B cell (primary cell): ENCODE measurements around the gene GPT2. TPM values are rescaled to one million over a fixed set of nuclear protein-coding genes. Genes with fewer than 3 reads are reported as not detected.

ENCODE experiments used
- ATAC-seq: fragments of 200-7000 bp; cut with Tn5 transposase; one replicate; pipeline ENCODE4 v1.10.0; 2021; ENCODE audit warnings: low read depth, mild to moderate bottlenecking, moderate number of reproducible peaks, moderate library complexity
- CTCF ChIA-PET: fragments of 350-600 bp; sonication (Branson Sonifier 250); formaldehyde crosslinking; loops from one replicate; lab custom pipeline; 2021; ENCODE audit warnings: antibody characterized with exemption, inconsistent platforms; lab: Charles Lee
- POLR2A ChIA-PET: fragments of 350-600 bp; sonication (Branson Sonifier 250); formaldehyde crosslinking; loops from one replicate; lab custom pipeline; 2021; ENCODE audit warnings: antibody characterized with exemption; lab: Charles Lee
- DNase-seq: peaks from one replicate; pipeline ENCODE4 v3.0.0; 2013
- H2AFZ ChIP-seq: 2 replicates; pipeline ENCODE4 v1.6.1; 2012; ENCODE audit warnings: mild to moderate bottlenecking, low read depth, low read length; ENCODE audit not compliant: insufficient read depth, poor library complexity, severe bottlenecking
- H3K27ac ChIP-seq, 2 donors: 1 replicate in 1 of 2; 2 replicates in 1 of 2; pipeline ENCODE4 v1.5.1; 2012 to 2013; ENCODE audit warnings: low read length in 2 of 2, mild to moderate bottlenecking in 2 of 2, moderate library complexity in 1 of 2
- H3K27me3 ChIP-seq, 4 experiments: fragments of 200-600 bp in 1 of 4; sonication (generic) in 1 of 4; replicated peaks in 1 of 4; 1 replicate in 2 of 4; 2 replicates in 2 of 4; pipeline versions ENCODE4 v1.6.1 to v1.7.0; 2013 to 2016; ENCODE audit warnings: low read length in 3 of 4, mild to moderate bottlenecking in 2 of 4, mixed read lengths in 1 of 4, moderate library complexity in 1 of 4; ENCODE audit not compliant: insufficient read depth in 4 of 4, control insufficient read depth in 3 of 4; ENCODE audit errors: control extremely low read depth in 1 of 4
- H3K36me3 ChIP-seq, 2 experiments: replicated peaks in 1 of 2; 1 replicate in 1 of 2; 2 replicates in 1 of 2; pipeline versions ENCODE4 v1.6.1 to v1.7.1; 2013; ENCODE audit warnings: low read length in 1 of 2; ENCODE audit not compliant: insufficient read depth in 2 of 2, control insufficient read depth in 1 of 2; ENCODE audit errors: control extremely low read depth in 1 of 2, extremely low read depth in 1 of 2
- H3K4me1 ChIP-seq, 2 donors: fragments of 200-600 bp in 1 of 2; sonication (generic) in 1 of 2; 1 replicate in 1 of 2; 2 replicates in 1 of 2; pipeline versions ENCODE4 v1.5.1 to v1.6.1; 2013 to 2017; ENCODE audit warnings: low read length in 2 of 2; ENCODE audit not compliant: control insufficient read depth in 2 of 2, insufficient read depth in 2 of 2
- H3K4me2 ChIP-seq: replicated peaks from 2 replicates; pipeline ENCODE3; 2012; ENCODE audit warnings: mild to moderate bottlenecking, low read depth, low read length; ENCODE audit not compliant: poor library complexity, severe bottlenecking
- H3K4me3 ChIP-seq, 5 experiments: fragments of 200-600 bp in 1 of 5; sonication (generic) in 1 of 5; 1 replicate in 3 of 5; 2 replicates in 2 of 5; pipeline versions ENCODE4 v1.5.1 to v1.7.0; 2011 to 2016; ENCODE audit warnings: low read length in 4 of 5, mild to moderate bottlenecking in 4 of 5, low read depth in 2 of 5, control low read depth in 1 of 5, moderate library complexity in 1 of 5; ENCODE audit not compliant: insufficient read depth in 1 of 5; ENCODE audit errors: control extremely low read depth in 1 of 5, extremely low read depth in 1 of 5
- H3K79me2 ChIP-seq: fragments of 200-600 bp; sonication (generic); one replicate; pipeline ENCODE4 v1.6.0; 2016; ENCODE audit warnings: low read length; ENCODE audit not compliant: control insufficient read depth, insufficient read depth
- H3K9ac ChIP-seq: fragments of 200-600 bp; sonication (generic); 2 replicates; pipeline ENCODE4 v1.6.1; 2017; ENCODE audit warnings: mild to moderate bottlenecking, low read length, moderate library complexity
- H3K9me3 ChIP-seq, 3 donors: one replicate each; pipeline versions ENCODE4 v1.6.1 to v1.7.1; 2013; ENCODE audit warnings: low read length in 2 of 3; ENCODE audit not compliant: control insufficient read depth in 2 of 3, insufficient read depth in 1 of 3; ENCODE audit errors: control extremely low read depth in 1 of 3
- H4K20me1 ChIP-seq: 2 replicates; pipeline ENCODE4 v1.6.0; 2012; ENCODE audit warnings: mild to moderate bottlenecking, low read length; ENCODE audit not compliant: insufficient read depth, control insufficient read depth, poor library complexity, severe bottlenecking
- H3K27ac Mint-ChIP-seq: one replicate; pipeline ENCODE4 v1.8.0; 2021; ENCODE audit warnings: mixed read lengths
- H3K27me3 Mint-ChIP-seq: one replicate; pipeline ENCODE4 v1.8.0; 2021; ENCODE audit warnings: mixed read lengths
- H3K4me1 Mint-ChIP-seq: one replicate; pipeline ENCODE4 v1.8.0; 2021; ENCODE audit warnings: mixed read lengths
- H3K4me3 Mint-ChIP-seq: one replicate; pipeline ENCODE4 v1.8.0; 2021; ENCODE audit warnings: mixed read lengths
- H3K9me3 Mint-ChIP-seq: one replicate; pipeline ENCODE4 v1.8.0; 2022; ENCODE audit warnings: mixed read lengths; ENCODE audit not compliant: insufficient read depth
- CTCF ChIP-seq: fragments of 200-600 bp; IDR thresholded peaks from one replicate; pipeline ENCODE4 v1.8.0; 2022; ENCODE audit warnings: antibody characterized with exemption, mild to moderate bottlenecking
- EZH2 ChIP-seq: IDR thresholded peaks from 2 replicates; pipeline ENCODE4 v1.6.1; 2012; ENCODE audit warnings: borderline replicate concordance, low read depth, mild to moderate bottlenecking, moderate library complexity, low read length; ENCODE audit not compliant: insufficient read depth, poor library complexity, severe bottlenecking
- WGBS: methylation state at CpG from one replicate; pipeline ENCODE4 v1.1.5; 2013; ENCODE audit warnings: missing lambda C conversion rate; ENCODE audit not compliant: insufficient coverage; 5-methylcytosine and 5-hydroxymethylcytosine counted together
- intact Hi-C: fragments of 100-400 bp; cut with micrococcal nuclease; formaldehyde crosslinking; loops from one replicate; pipeline ENCODE4 v1.10.0; 2022
- polyA plus RNA-seq: library from polyadenylated mRNA; depleted of rRNA; stranded (reverse); fragments of >200 nt; gene quantifications from 2 replicates; pipeline ENCODE4 v1.2.3, GENCODE V29; 2012
- total RNA-seq, 2 donors: library from RNA; stranded (reverse); fragments of 120-200 nt in 1 of 2; gene quantifications; 1 replicate in 1 of 2; 2 replicates in 1 of 2; pipeline versions ENCODE4 v1.2.3 to v1.2.4, GENCODE V29; 2013 to 2022

Gene GPT2
- total and polyA plus RNA-seq, 2 donors (not counting 1 experiment from before 2014, with no cell fraction given) = 6.8 to 9.9 TPM

- ATAC-seq = no peak
- Mint-ChIP-seq H3K27ac (peak overlapping the region; percentile 10), H3K4me3 (no peak overlapping the region), H3K4me1 (peaks cover 21% of the 10 kb centered on the region), H3K9me3 (no peaks in the 10 kb centered on the region), H3K27me3 (no peaks in the 10 kb centered on the region)
- Histone ChIP-seq H3K9ac (no peak overlapping the region), H3K27me3 (peaks cover 0 to 5% (median 0%) of the 10 kb centered on the region in 4 experiments), H3K4me2 (no peak overlapping the region), H3K9me3 (no peaks in the 10 kb centered on the region), H3K36me3 (no peaks in the 10 kb centered on the region), H3K4me1 (peaks cover 9 to 15% of the 10 kb centered on the region in 2 donors), H4K20me1 (no peaks in the 10 kb centered on the region), H3K4me3 (no peak overlapping the region), H3K27ac (no peak overlapping the region), H2AFZ (no peak overlapping the region), H3K79me2 (no peaks in the 10 kb centered on the region)
- 97% methylated on average over 14 of the region's 16 CpGs for WGBS
- no peak for DNase-seq
- POLR2A ChIA-PET = no interaction called here
- CTCF ChIA-PET = interaction anchor here (1.0 to 3.4 kb wide), 5 partner anchors 12 to 33 kb away, joined by 3 to 20 read pairs (median 6); no protein-coding TSS in a partner anchor
- intact Hi-C loops = no loop called here
- TF ChIP-seq EZH2 (no peak), CTCF (no peak)
Measured at GRCh38 chr16:46886764-46887523, 2.8 kb downstream of the GPT2 start.

- H3K27me3 Mint-ChIP-seq = no peaks in the 10 kb centered on the region
- Histone ChIP-seq H4K20me1 (no peaks in the 10 kb centered on the region), H3K9me3 (no peaks in the 10 kb centered on the region), H3K4me2 (no peak overlapping the region), H3K4me1 (peaks cover 9 to 15% of the 10 kb centered on the region in 2 donors), H2AFZ (no peak overlapping the region), H3K4me3 (no peak overlapping the region), H3K36me3 (no peaks in the 10 kb centered on the region), H3K79me2 (no peaks in the 10 kb centered on the region), H3K9ac (no peak overlapping the region), H3K27me3 (peaks cover 0 to 5% (median 0%) of the 10 kb centered on the region in 4 experiments), H3K27ac (no peak overlapping the region)
- CTCF ChIA-PET = interaction anchor here (1.6 to 2.3 kb wide), 3 partner anchors 19 to 33 kb away, joined by 5 to 7 read pairs (median 6); no protein-coding TSS in a partner anchor
- peaks cover 19% of the 10 kb centered on the region for H3K4me1 Mint-ChIP-seq
- H3K27ac Mint-ChIP-seq = no peak overlapping the region
- intact Hi-C loops = no loop called here
- DNase-seq (no peak), ATAC-seq (no peak)
- 86% methylated on average over 2 of the region's 2 CpGs for WGBS
- POLR2A ChIA-PET = no interaction called here
- H3K9me3 Mint-ChIP-seq = no peaks in the 10 kb centered on the region
- no peak for TF ChIP-seq EZH2
- no peak for TF ChIP-seq CTCF
- H3K4me3 Mint-ChIP-seq = no peak overlapping the region
Measured at GRCh38 chr16:46887524-46887854, 3.3 kb downstream of the GPT2 start.
